Uterus (tissue), 4 donors: ENCODE results near the gene FRMD5. TPM values are rescaled to one million over a fixed set of nuclear protein-coding genes. Genes with fewer than 3 reads are reported as not detected.
"Not testable (repeated sequence)": the region's sequence is repeated elsewhere in the genome, so short reads cannot be mapped to it uniquely, and the experiment has no call there.

Source experiments
- DNase-seq, 2 donors: peaks; one replicate each; pipeline ENCODE4 v3.0.0-alpha.2; 2019 to 2020
- H3K27ac ChIP-seq, 2 donors: fragments of 200-600 bp; sonication (generic); 1 replicate in 1 of 2; 2 replicates in 1 of 2; pipeline ENCODE4 v1.5.1; 2016 to 2018
- H3K27me3 ChIP-seq, 2 donors: fragments of 200-600 bp; sonication (generic); one replicate each; pipeline ENCODE4 v1.5.1; 2018 to 2019; ENCODE audit warnings: control low read depth in 1 of 2
- H3K36me3 ChIP-seq, 2 donors: fragments of 200-600 bp; sonication (generic); one replicate each; pipeline ENCODE4 v1.5.1; 2019; ENCODE audit warnings: control low read depth in 1 of 2
- H3K4me1 ChIP-seq, 2 donors: fragments of 200-600 bp; sonication (generic); one replicate each; pipeline ENCODE4 v1.5.1; 2018 to 2019; ENCODE audit warnings: control low read depth in 1 of 2
- H3K4me3 ChIP-seq, 2 donors: fragments of 200-600 bp; sonication (generic); 1 replicate in 1 of 2; 2 replicates in 1 of 2; pipeline ENCODE4 v1.5.1; 2018 to 2019; ENCODE audit warnings: mild to moderate bottlenecking in 1 of 2
- H3K9me3 ChIP-seq, 2 donors: fragments of 200-600 bp; sonication (generic); one replicate each; pipeline ENCODE4 v1.5.1; 2019; ENCODE audit warnings: control low read depth in 1 of 2
- CTCF ChIP-seq, 4 experiments: fragments of 200-600 bp in 2 of 4; fragments of 450-650 bp in 2 of 4; sonication (generic) in 2 of 4; IDR thresholded peaks; one replicate each; pipeline ENCODE4 v1.5.1; 2016 to 2019; ENCODE audit warnings: antibody characterized with exemption in 4 of 4, mild to moderate bottlenecking in 2 of 4, moderate library complexity in 1 of 4
- POLR2A ChIP-seq, 2 donors: fragments of 450-650 bp; IDR thresholded peaks; one replicate each; pipeline ENCODE4 v1.6.1; 2016; ENCODE audit warnings: antibody characterized with exemption in 2 of 2, mild to moderate bottlenecking in 1 of 2, moderate library complexity in 1 of 2
- intact Hi-C: fragments of 100-400 bp; cut with DNase I; formaldehyde crosslinking; loops from one replicate; pipeline ENCODE4 v1.15.1; 2023; ENCODE audit warnings: low total_unique reads
- total RNA-seq, 4 donors: library from RNA; depleted of rRNA in 3 of 4; stranded (reverse); fragments of >200 nt in 3 of 4; gene quantifications; one replicate each; pipeline versions ENCODE4 v1.1.0 to v1.2.4, GENCODE V29; 2014 to 2023
- donor health status: DM: yes; HTN: yes; CAD: no.

Gene FRMD5
- total RNA-seq, 4 donors from 2014 or later: 0.37 to 1.0 TPM; not detected in 2

- no peaks in the 10 kb centered on the region for H3K27me3 ChIP-seq
- no peaks in the 10 kb centered on the region for H3K36me3 ChIP-seq
- H3K4me3 ChIP-seq: no peak overlapping the region
- peak overlapping the region; percentile 77 to 83 for H3K27ac ChIP-seq
- no peaks in the 10 kb centered on the region for H3K9me3 ChIP-seq
- H3K4me1 ChIP-seq: peaks cover 0 to 19% of the 10 kb centered on the region in 2 donors
- intact Hi-C loops: no loop called here
- no peak for DNase-seq
- TF ChIP-seq POLR2A (IDR thresholded peaks at IDR 0.05) (no peak), CTCF (IDR thresholded peaks at IDR 0.05) (no peak)
Measured at GRCh38 chr15:43828061-43828657, 366.9 kb downstream of the FRMD5 start.

- no peaks in the 10 kb centered on the region for H3K27me3 ChIP-seq
- H3K9me3 ChIP-seq: no peaks in the 10 kb centered on the region
- no peak for TF ChIP-seq CTCF (IDR thresholded peaks at IDR 0.05)
- peak; percentile 23 to 30 for TF ChIP-seq POLR2A (IDR thresholded peaks at IDR 0.05)
- H3K4me1 ChIP-seq: peaks cover 0 to 19% of the 10 kb centered on the region in 2 donors
- intact Hi-C loops: no loop called here
- DNase-seq: peak; percentile 80 to 82
- peak within 1 kb of the TSS; percentile 77 to 83 for H3K27ac ChIP-seq
- peak within 1 kb of the TSS; percentile 43 to 49 for H3K4me3 ChIP-seq
- no peaks in the 10 kb centered on the region for H3K36me3 ChIP-seq
Measured at GRCh38 chr15:43826508-43827341, 368.3 kb downstream of the FRMD5 start, which contains the start of gene WDR76. Gene WDR76 (plus strand): TSS chr15:43827002. CDS start chr15:43827033, 31 bp downstream.

- no peak for DNase-seq
- peaks cover 0 to 19% of the 10 kb centered on the region in 2 donors for H3K4me1 ChIP-seq
- no peaks in the 10 kb centered on the region for H3K27me3 ChIP-seq
- TF ChIP-seq CTCF (IDR thresholded peaks at IDR 0.05): no peak
- no peak for TF ChIP-seq POLR2A (IDR thresholded peaks at IDR 0.05)
- H3K36me3 ChIP-seq: no peaks in the 10 kb centered on the region
- H3K4me3 ChIP-seq: peak overlapping the region; percentile 43 to 49
- no peaks in the 10 kb centered on the region for H3K9me3 ChIP-seq
- peak overlapping the region; percentile 77 to 83 for H3K27ac ChIP-seq
- intact Hi-C loops: no loop called here
Measured at GRCh38 chr15:43826029-43826507, 369.0 kb downstream of the FRMD5 start.

- H3K27me3 ChIP-seq, intact Hi-C loops, H3K36me3 ChIP-seq, H3K9me3 ChIP-seq, H3K27ac ChIP-seq, DNase-seq: not testable (repeated sequence)
- Histone ChIP-seq H3K4me1 (peaks cover 0 to 19% of the 10 kb centered on the region in 2 donors), H3K4me3 (peak overlapping the region in 1 of 2 donors; percentile 85)
Measured at GRCh38 chr15:43825305-43825704, 369.8 kb downstream of the FRMD5 start.

- intact Hi-C loops: no loop called here
- Histone ChIP-seq H3K27me3 (no peaks in the 10 kb centered on the region), H3K9me3 (no peaks in the 10 kb centered on the region), H3K4me1 (peaks cover 0 to 19% of the 10 kb centered on the region in 2 donors), H3K27ac (peak within 1 kb of the TSS; percentile 84 to 92), H3K4me3 (peak within 1 kb of the TSS; percentile 73 to 85), H3K36me3 (no peaks in the 10 kb centered on the region)
- TF ChIP-seq CTCF (IDR thresholded peaks at IDR 0.05) (peak in 1 of 4 experiments; percentile 13), POLR2A (IDR thresholded peaks at IDR 0.05) (peak; percentile 69 to 73)
- DNase-seq: peak; percentile 92 to 96
Measured at GRCh38 chr15:43824302-43825246, 370.5 kb downstream of the FRMD5 start, which contains the start of gene MFAP1. Gene MFAP1 (minus strand): TSS chr15:43824690. CDS start chr15:43824569, 121 bp downstream.
